Right renal cortex interstitium (tissue), 3 donors: Measurements from ENCODE around the gene TNFRSF11A. TPM values are rescaled to one million over a fixed set of nuclear protein-coding genes. Genes with fewer than 3 reads are reported as not detected.

Experiments
- DNase-seq, 3 donors: peaks; one replicate each; pipeline ENCODE4 v3.0.0-alpha.2; 2013; ENCODE audit warnings: low read depth in 3 of 3, low spot score in 2 of 3
- polyA plus RNA-seq, 3 donors: library from polyadenylated mRNA; unstranded; fragments of 120-200 nt; gene quantifications; one replicate each; pipeline ENCODE4 v1.2.1, GENCODE V29; 2013; ENCODE audit not compliant: insufficient read length in 3 of 3

The TNFRSF11A gene
- polyA plus RNA-seq, 3 donors = 1.6 to 2.3 (median 2.1) TPM

DNA sequence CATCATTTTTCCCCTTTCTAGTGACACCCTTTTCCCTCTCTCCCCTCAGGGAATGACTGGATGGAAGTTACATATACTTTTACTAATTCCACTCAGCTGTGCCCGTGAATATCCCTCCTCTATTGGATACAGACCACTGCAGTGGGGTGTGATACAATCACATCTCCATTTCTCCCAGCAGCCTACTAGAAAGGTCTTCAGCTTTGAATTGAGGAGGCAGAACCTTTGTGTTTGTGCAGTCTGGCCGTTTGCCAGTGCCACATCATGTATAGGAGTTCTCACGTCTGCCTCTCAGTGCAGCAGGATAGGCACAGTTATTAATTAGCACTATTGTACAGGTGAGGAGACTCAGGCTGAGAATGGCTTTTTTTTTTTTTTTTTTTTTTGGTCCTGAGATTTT lies 16.4 kb downstream of the TNFRSF11A start:
- no peak for DNase-seq

GRCh38 chr18:62342884-62343283 lies 17.8 kb downstream of the TNFRSF11A start:
- DNase-seq = no peak

DNA sequence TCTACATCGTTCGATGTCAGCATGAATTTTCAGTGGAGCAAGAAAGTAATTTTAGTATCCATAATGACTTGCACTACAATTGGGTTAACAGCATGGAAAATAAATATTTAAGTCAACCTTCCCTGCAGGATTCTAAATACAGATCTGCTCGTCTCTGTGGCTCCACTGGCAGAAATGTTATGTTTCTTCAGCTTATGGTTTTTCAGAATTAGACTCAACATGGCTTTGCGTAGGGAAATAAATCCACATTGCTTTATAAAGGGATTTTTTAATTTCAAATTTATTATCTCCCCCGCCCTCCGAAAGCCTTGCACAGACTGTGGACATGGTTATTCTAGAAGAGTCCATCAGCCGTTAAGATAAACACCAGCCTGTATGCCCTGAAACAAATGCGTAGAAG lies 18.2 kb downstream of the TNFRSF11A start:
- DNase-seq = no peak

GRCh38 chr18:62345909-62346308 lies 20.8 kb downstream of the TNFRSF11A start:
- DNase-seq = no peak

DNA sequence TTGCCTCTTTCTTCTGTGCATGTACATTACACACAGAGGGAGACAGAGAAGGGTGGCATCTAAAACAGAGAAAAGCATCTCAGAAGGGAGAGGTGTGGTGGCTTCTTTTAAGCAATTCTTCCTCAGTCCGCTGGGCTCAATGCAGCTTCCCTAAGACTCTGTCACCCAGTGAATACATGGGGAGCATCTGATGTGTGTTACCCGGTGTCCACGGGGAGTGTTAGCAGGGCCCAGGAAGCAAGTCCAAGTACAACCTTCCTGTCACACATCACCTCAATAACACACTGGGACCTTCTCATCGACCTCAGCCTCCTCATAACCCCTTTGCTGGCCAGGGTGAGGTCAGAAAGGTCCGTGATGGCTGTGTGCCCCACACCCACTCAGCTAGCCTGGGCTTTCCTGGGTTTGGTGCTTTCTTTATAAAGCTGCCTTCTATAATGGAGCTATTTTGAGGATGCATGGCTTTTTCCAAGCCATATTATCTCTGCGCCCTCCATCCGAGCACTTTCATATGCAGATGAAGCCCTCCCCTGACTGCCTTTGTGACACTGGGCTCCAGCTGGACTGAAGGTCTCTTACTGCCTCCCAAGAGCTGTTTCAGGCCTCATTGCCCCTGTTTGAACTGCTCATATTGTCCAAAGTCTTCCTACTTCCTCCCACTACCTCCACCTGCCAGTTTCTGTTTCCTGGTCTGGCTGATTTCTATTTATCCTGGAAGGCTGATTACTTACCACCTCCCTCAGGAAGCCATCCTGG lies 21.4 kb downstream of the TNFRSF11A start:
- DNase-seq = no peak

DNA sequence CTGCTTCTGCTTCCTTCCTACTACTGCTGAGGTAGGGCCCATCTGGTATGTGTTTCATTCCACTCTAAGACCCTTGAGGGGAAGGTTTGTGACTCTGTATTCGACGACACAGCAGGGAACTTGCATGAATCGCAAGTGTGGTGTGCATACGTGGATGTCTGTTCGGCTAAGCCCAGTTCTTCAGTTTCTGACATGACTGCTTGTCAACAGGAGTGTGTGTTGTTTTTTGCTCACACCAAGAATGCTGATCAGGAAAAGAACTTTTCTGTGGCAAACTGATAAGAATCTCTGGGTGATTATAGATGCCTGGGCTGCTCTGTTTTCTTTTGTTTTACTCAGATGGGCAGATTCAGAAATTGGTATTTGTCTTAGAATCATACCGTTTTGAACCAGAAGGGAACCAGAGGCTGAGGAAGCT lies 22.0 kb downstream of the TNFRSF11A start:
- no peak for DNase-seq

DNA sequence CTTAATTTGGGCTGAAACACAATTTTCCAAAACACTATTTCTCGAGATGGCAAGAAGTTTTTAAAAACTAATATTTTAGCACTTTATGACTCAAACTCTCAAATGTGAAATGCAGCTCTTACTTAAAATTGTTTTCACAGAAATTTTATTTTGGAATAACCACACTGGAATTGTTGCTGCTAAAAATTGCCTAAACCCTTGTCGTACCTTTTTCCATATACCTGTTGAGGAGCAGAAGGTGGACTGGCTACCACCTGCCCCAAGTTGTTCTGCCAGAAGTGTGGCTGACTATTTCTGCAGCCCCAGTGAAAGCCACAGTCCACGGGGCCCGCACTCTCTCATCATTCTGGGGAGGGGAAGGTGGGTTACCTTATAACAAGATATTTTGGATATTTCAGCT lies 23.4 kb downstream of the TNFRSF11A start:
- DNase-seq = no peak

- DNase-seq = no peak
These were observed 28.1 kb downstream of the TNFRSF11A start for GRCh38 chr18:62353170-62353569.

DNA sequence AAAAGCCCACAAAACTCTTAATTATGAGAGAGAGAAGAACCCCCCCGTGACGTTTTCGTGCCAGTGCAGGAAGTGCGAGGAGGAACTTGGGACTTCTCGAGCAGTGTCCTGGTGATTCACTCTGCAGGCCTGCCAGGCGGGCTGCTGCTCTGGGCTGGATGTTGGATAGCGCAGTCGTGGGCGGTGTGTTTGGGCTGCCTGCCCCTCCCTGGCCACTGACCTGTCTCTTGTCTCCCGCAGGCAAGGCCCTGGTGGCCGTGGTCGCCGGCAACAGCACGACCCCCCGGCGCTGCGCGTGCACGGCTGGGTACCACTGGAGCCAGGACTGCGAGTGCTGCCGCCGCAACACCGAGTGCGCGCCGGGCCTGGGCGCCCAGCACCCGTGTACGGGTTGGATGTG lies 29.0 kb downstream of the TNFRSF11A start:
- DNase-seq = no peak

GRCh38 chr18:62357079-62357719 lies 32.1 kb downstream of the TNFRSF11A start:
- no peak for DNase-seq

DNA sequence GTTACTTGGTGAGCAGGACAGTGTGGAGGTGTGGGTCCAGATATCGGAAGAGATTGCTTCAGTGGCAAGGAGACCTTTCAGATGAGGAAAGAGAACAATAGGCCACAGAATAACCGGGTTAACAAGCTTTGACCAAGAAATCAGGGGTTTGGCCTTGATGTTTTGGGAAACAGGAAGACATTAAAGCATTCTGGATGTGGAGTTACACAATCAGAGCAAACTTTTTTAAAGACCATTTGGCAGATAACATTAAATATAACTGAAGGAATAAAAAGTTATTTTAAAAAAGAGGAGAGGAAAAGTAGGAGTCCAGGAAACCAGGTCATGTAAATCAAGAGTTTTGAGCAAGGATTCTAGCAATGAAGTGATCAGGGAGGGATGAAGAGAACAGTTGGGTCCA lies 35.7 kb downstream of the TNFRSF11A start:
- DNase-seq = no peak

GRCh38 chr18:62361288-62361687 lies 36.2 kb downstream of the TNFRSF11A start:
- DNase-seq = no peak

GRCh38 chr18:62364558-62364957 lies 39.4 kb downstream of the TNFRSF11A start:
- no peak for DNase-seq

DNA sequence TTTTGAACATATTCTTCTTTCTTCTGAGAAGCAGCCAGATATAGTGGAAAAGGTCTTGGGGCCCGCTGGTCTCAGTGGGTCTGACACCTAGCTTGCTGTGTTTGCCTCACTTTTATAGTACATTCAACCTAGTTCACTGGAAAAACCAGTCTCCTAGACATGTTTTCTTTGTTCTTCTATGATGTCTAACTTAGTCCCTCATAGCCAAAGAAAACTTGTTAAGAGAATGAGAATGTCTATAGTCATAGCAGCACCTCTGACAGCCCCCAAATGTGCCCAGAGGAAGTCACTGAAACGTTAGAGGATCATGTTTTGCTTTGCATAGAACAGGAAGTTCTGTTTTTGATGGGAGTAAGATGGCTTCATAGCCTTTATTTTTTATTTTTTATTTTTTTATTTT lies 40.3 kb downstream of the TNFRSF11A start:
- DNase-seq = no peak

DNA sequence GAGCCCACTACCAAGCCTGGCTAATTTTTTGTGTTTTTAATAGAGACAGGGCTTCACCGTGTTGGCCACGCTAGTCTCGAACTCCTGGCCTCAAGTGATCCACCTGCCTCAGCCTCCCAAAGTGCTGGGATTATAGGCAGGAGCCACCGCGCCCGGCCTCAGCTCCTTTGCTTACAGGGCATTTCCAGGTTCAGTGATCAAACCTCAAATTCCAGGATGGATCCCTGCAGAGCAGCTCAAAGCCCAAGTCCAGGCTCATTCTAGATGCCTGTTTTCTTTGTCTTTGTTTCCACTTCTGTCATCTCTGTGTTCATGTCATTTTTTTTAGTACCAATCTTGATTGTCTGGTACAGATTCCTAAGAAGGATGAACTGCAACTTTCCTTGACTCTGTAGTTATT lies 41.9 kb downstream of the TNFRSF11A start:
- DNase-seq = no peak

DNA sequence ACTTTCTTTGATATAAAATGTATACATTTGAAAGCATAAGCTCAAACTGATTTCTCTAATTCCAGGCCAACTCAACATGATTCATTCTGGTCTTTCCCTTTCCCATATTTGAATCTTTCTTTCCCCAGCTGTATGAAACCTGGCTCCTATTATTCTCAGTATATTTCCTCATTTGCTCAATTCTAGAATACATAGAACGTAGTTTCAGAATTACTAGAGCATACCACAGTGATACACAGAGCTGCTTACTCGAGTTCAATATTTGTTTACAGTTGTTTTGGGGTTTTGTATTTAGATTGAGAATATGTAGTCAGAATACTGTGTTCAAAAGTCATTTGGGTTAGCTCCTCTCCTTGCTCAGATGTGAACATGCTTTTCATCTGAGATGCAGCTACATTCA lies 43.0 kb downstream of the TNFRSF11A start:
- no peak for DNase-seq

- no peak for DNase-seq
These were observed 44.1 kb downstream of the TNFRSF11A start for GRCh38 chr18:62369129-62369644.

DNA sequence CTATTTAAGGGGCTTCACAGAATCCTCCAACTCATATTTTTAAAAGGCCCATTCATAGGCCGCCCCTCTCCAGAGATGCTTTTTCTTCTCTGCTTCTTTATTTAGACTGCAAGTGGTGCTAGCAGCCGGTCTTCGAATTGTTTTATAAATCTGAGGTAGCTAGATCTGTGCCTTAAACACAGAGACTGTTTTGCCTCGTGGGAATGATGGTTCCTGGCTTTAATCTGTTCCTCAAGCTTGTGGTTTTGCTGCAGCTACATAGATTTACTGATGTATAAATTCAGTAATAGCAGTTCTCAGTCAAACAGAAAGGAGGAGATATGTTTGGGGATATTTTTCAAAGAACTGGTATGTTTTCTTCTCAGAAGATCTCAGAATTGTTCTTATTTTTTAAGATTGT lies 45.3 kb downstream of the TNFRSF11A start:
- DNase-seq = no peak

DNA sequence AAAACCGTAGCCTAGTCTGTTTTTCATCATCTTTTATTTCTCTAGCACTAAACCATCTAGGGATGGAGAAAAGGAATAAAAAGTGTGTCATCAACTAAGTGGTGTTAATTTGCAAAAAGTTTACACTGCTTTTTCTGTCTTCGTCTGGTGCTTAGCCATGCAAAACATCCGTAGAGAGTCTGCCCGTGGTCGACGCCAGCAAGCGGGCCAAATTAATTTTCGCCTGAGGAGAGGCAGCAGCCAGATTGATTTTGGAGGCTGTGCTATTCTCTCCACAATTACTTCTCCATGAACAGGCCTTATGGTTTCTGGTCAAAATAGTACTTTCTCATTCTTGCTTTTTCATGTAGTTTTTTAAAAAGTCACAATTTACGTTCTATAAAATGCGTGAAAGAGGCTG lies 46.3 kb downstream of the TNFRSF11A start:
- DNase-seq = no peak

- DNase-seq = no peak
These were observed 47.0 kb downstream of the TNFRSF11A start for GRCh38 chr18:62372156-62372555.

GRCh38 chr18:62372882-62373281 lies 47.8 kb downstream of the TNFRSF11A start:
- DNase-seq = no peak

- no peak for DNase-seq
These were observed 49.4 kb downstream of the TNFRSF11A start for GRCh38 chr18:62374410-62374965.
